ENCODE measurements around the gene SEPTIN2.
"Not testable (repeated sequence)": the region's sequence is repeated elsewhere in the genome, so short reads cannot be mapped to it uniquely, and the experiment has no call there.

SEPTIN2 gene

DNA sequence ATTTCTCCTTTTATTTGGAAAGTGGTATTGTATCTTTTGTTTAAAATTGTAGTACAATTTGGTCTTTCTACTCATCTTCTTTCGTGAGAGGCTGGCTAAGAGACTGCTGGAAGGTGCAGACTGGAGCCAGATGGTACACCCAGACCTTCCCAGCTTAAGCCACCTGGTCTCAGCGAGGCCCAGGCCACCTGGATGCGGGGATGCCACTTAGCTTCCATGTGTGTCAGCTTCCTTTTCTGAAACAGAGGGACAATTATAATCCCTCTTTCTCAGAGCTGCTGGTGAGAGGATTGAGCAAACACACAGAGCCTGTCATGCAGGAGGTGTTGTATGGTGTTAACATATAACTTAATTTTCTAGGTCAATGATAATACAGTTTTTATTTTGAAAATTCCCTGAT lies 57.7 kb downstream of the SEPTIN2 start:
- no peak overlapping the region for H3K4me3 ChIP-seq (ENCODE audit: low read depth, low read length)
- H3K4ac ChIP-seq (ENCODE audit: low read depth, low read length) = no peak overlapping the region

DNA sequence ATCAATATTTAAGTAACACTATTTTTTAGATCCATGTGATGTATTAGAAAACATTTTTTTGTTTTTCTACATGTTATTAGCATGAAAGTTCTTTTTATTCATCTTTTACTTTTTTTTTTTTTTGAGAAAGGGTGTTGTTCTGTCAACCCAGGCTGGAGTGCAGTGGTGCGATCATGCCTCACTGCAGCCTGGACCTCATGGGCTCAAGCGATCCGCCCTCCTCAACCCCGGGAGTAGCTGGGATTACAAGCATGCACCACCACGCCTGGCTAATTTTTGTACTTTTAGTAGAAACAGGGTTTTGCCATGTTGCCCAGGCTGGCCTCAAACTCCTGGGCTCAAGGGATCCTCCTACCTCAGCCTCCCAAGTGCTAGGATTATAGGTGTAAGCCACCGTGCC lies 58.2 kb downstream of the SEPTIN2 start:
- not testable (repeated sequence) for H3K79me2 ChIP-seq (ENCODE audit: control insufficient read depth, insufficient read depth, low read length, poor library complexity); H4K12ac ChIP-seq (ENCODE audit: low read depth, low read length); H3K4ac ChIP-seq (ENCODE audit: low read depth, low read length); H2BK120ac ChIP-seq (ENCODE audit: insufficient read depth, low read length, poor library complexity); H3K36me3 ChIP-seq (ENCODE audit: control insufficient read depth in 1 of 2, insufficient read depth in 2 of 2, low read length in 2 of 2); H2AK5ac ChIP-seq (ENCODE audit: low read length); H3K27me3 ChIP-seq (ENCODE audit: insufficient read depth, low read length); H3K18ac ChIP-seq (ENCODE audit: low read length); H4K8ac ChIP-seq (ENCODE audit: low read depth, low read length); H3K9me3 ChIP-seq (ENCODE audit: insufficient read depth, low read depth, low read length); H2AFZ ChIP-seq (ENCODE audit: insufficient read depth, low read length, poor library complexity); H3K9ac ChIP-seq (ENCODE audit: low read length); H3K27ac ChIP-seq (ENCODE audit: low read depth, low read length); H3K14ac ChIP-seq (ENCODE audit: low read length); H3K4me2 ChIP-seq (ENCODE audit: low read length); H3K79me1 ChIP-seq (ENCODE audit: low read length); H3K23ac ChIP-seq (ENCODE audit: low read length); DNase-seq; H2BK5ac ChIP-seq (ENCODE audit: low read depth, low read length, poor library complexity); H3K4me3 ChIP-seq (ENCODE audit: low read depth, low read length)
- Histone ChIP-seq H2BK12ac (ENCODE audit: low read length) (peak overlapping the region; percentile 35), H3K4me1 (ENCODE audit: control insufficient read depth in 1 of 2, insufficient read depth in 2 of 2, low read length in 2 of 2) (peaks cover 10 to 11% of the 10 kb centered on the region in 2 experiments), H4K91ac (ENCODE audit: low read depth, low read length) (peak overlapping the region; percentile 42)
- no CpG with 5 or more reads among the region's 6 CpGs for WGBS (ENCODE audit: extremely low coverage, insufficient coverage, insufficient read length)

More for the DNA sequence above, 57.7 kb downstream of the SEPTIN2 start:
- H3K27me3 ChIP-seq (ENCODE audit: insufficient read depth, low read length) = no peaks in the 10 kb centered on the region
- H3K9ac ChIP-seq (ENCODE audit: low read length) = no peak overlapping the region
- H4K8ac ChIP-seq (ENCODE audit: low read depth, low read length) = no peak overlapping the region
- no peak overlapping the region for H4K12ac ChIP-seq (ENCODE audit: low read depth, low read length)
- H2BK120ac ChIP-seq (ENCODE audit: insufficient read depth, low read length, poor library complexity) = no peak overlapping the region
- H3K36me3 ChIP-seq (ENCODE audit: control insufficient read depth in 1 of 2, insufficient read depth in 2 of 2, low read length in 2 of 2) = peaks cover 2 to 4% of the 10 kb centered on the region in 2 experiments
- H2BK5ac ChIP-seq (ENCODE audit: low read depth, low read length, poor library complexity) = no peak overlapping the region
- H3K4me2 ChIP-seq (ENCODE audit: low read length) = no peak overlapping the region
- DNase-seq = no peak
- H2BK12ac ChIP-seq (ENCODE audit: low read length) = no peak overlapping the region
- no peak overlapping the region for H3K27ac ChIP-seq (ENCODE audit: low read depth, low read length)
- H3K4me1 ChIP-seq (ENCODE audit: control insufficient read depth in 1 of 2, insufficient read depth in 2 of 2, low read length in 2 of 2) = peaks cover 10 to 11% of the 10 kb centered on the region in 2 experiments
- no peak overlapping the region for H3K14ac ChIP-seq (ENCODE audit: low read length)
- no peak overlapping the region for H4K91ac ChIP-seq (ENCODE audit: low read depth, low read length)
- peaks cover 2% of the 10 kb centered on the region for H3K79me1 ChIP-seq (ENCODE audit: low read length)
- no peak overlapping the region for H2AK5ac ChIP-seq (ENCODE audit: low read length)
- H2AFZ ChIP-seq (ENCODE audit: insufficient read depth, low read length, poor library complexity) = no peak overlapping the region
- no peak overlapping the region for H3K18ac ChIP-seq (ENCODE audit: low read length)
- H3K79me2 ChIP-seq (ENCODE audit: control insufficient read depth, insufficient read depth, low read length, poor library complexity) = no peaks in the 10 kb centered on the region
- no peaks in the 10 kb centered on the region for H3K9me3 ChIP-seq (ENCODE audit: insufficient read depth, low read depth, low read length)
- H3K23ac ChIP-seq (ENCODE audit: low read length) = no peak overlapping the region
- no CpG with 5 or more reads among the region's 3 CpGs for WGBS (ENCODE audit: extremely low coverage, insufficient coverage, insufficient read length)

DNA sequence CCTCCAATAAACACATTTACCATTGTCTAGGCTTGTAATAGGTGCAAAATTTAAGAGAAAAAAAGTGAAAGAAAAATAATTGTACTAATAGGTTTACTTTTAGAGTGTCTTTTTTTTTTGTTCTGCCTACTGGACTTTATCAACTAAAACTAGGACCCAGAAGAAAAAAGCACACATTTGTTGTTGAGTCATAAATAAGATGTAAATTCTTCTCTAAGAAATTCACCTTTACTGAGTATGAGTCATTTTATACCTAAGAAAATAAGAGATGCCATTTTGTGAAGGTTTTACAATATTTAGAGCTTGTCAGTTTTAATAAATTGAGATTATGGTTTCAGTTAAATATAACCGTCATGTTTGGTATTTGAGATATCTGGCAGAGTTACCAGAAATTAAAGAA lies 59.6 kb downstream of the SEPTIN2 start:
- Histone ChIP-seq H3K4ac (ENCODE audit: low read depth, low read length) (no peak overlapping the region), H3K4me1 (ENCODE audit: control insufficient read depth in 1 of 2, insufficient read depth in 2 of 2, low read length in 2 of 2) (peaks cover 11 to 12% of the 10 kb centered on the region in 2 experiments), H3K9me3 (ENCODE audit: insufficient read depth, low read depth, low read length) (no peaks in the 10 kb centered on the region), H3K18ac (ENCODE audit: low read length) (no peak overlapping the region), H3K27ac (ENCODE audit: low read depth, low read length) (no peak overlapping the region), H3K27me3 (ENCODE audit: insufficient read depth, low read length) (no peaks in the 10 kb centered on the region), H2AFZ (ENCODE audit: insufficient read depth, low read length, poor library complexity) (no peak overlapping the region), H2AK5ac (ENCODE audit: low read length) (no peak overlapping the region), H3K4me3 (ENCODE audit: low read depth, low read length) (no peak overlapping the region), H3K14ac (ENCODE audit: low read length) (no peak overlapping the region), H4K91ac (ENCODE audit: low read depth, low read length) (no peak overlapping the region), H2BK5ac (ENCODE audit: low read depth, low read length, poor library complexity) (no peak overlapping the region), H4K8ac (ENCODE audit: low read depth, low read length) (no peak overlapping the region), H3K9ac (ENCODE audit: low read length) (no peak overlapping the region), H3K79me1 (ENCODE audit: low read length) (peaks cover 2% of the 10 kb centered on the region), H2BK12ac (ENCODE audit: low read length) (no peak overlapping the region), H3K23ac (ENCODE audit: low read length) (no peak overlapping the region), H3K79me2 (ENCODE audit: control insufficient read depth, insufficient read depth, low read length, poor library complexity) (no peaks in the 10 kb centered on the region), H2BK120ac (ENCODE audit: insufficient read depth, low read length, poor library complexity) (no peak overlapping the region), H4K12ac (ENCODE audit: low read depth, low read length) (no peak overlapping the region), H3K36me3 (ENCODE audit: control insufficient read depth in 1 of 2, insufficient read depth in 2 of 2, low read length in 2 of 2) (peaks cover 2 to 4% of the 10 kb centered on the region in 2 experiments), H3K4me2 (ENCODE audit: low read length) (no peak overlapping the region)
- no CpG with 5 or more reads among the region's 1 CpG for WGBS (ENCODE audit: extremely low coverage, insufficient coverage, insufficient read length)
- DNase-seq = no peak

DNA sequence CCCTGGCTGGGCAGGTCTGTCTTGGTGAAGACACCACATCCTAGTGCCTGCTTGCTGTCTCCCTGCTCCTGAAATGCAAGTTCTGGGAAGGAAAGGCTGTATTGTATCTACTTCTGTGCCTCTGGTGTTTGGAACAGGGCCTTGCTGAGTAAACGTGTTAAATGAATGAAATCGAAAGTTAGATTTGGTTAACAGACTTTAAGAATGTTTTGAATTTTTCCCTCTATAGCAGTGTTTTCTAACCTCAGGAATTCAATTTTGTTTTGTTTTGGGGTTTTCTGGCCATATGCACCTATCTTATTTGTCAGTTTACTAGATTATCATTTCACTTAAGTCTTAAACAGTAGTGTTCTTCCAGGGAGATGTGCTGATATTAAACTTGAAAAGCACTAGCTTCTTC lies 61.1 kb downstream of the SEPTIN2 start:
- WGBS (ENCODE audit: extremely low coverage, insufficient coverage, insufficient read length) = no CpG with 5 or more reads among the region's 2 CpGs

More for the DNA sequence above, 61.1 kb downstream of the SEPTIN2 start:
- Histone ChIP-seq H3K4me1 (ENCODE audit: control insufficient read depth in 1 of 2, insufficient read depth in 2 of 2, low read length in 2 of 2) (peaks cover 11 to 12% of the 10 kb centered on the region in 2 experiments), H3K9me3 (ENCODE audit: insufficient read depth, low read depth, low read length) (no peaks in the 10 kb centered on the region), H2BK5ac (ENCODE audit: low read depth, low read length, poor library complexity) (no peak overlapping the region), H3K4ac (ENCODE audit: low read depth, low read length) (no peak overlapping the region), H3K23ac (ENCODE audit: low read length) (no peak overlapping the region), H4K12ac (ENCODE audit: low read depth, low read length) (no peak overlapping the region), H3K27me3 (ENCODE audit: insufficient read depth, low read length) (no peaks in the 10 kb centered on the region), H4K91ac (ENCODE audit: low read depth, low read length) (no peak overlapping the region), H3K4me2 (ENCODE audit: low read length) (no peak overlapping the region), H2BK12ac (ENCODE audit: low read length) (no peak overlapping the region), H3K18ac (ENCODE audit: low read length) (no peak overlapping the region), H3K9ac (ENCODE audit: low read length) (no peak overlapping the region), H3K4me3 (ENCODE audit: low read depth, low read length) (no peak overlapping the region), H3K14ac (ENCODE audit: low read length) (no peak overlapping the region), H2BK120ac (ENCODE audit: insufficient read depth, low read length, poor library complexity) (no peak overlapping the region), H2AFZ (ENCODE audit: insufficient read depth, low read length, poor library complexity) (no peak overlapping the region), H3K79me2 (ENCODE audit: control insufficient read depth, insufficient read depth, low read length, poor library complexity) (no peaks in the 10 kb centered on the region), H3K27ac (ENCODE audit: low read depth, low read length) (no peak overlapping the region), H2AK5ac (ENCODE audit: low read length) (no peak overlapping the region), H3K79me1 (ENCODE audit: low read length) (peaks cover 2% of the 10 kb centered on the region), H3K36me3 (ENCODE audit: control insufficient read depth in 1 of 2, insufficient read depth in 2 of 2, low read length in 2 of 2) (peaks cover 2 to 4% of the 10 kb centered on the region in 2 experiments), H4K8ac (ENCODE audit: low read depth, low read length) (no peak overlapping the region)
- no peak for DNase-seq

All from trophoblast cell (in vitro differentiated cells and primary cell).